Astrocyte of the hippocampus (primary cell): ENCODE results near the gene TRPM3.
A peak's percentile ranks its signal among the peaks of the same experiment; 100 is the strongest.
"Not testable (repeated sequence)": the region's sequence is repeated elsewhere in the genome, so short reads cannot be mapped to it uniquely, and the experiment has no call there.

ENCODE experiments used
- DNase-seq: peaks from one replicate; pipeline ENCODE4 v3.0.0; 2011; ENCODE audit warnings: low read depth, low spot score

TRPM3 gene

DNA sequence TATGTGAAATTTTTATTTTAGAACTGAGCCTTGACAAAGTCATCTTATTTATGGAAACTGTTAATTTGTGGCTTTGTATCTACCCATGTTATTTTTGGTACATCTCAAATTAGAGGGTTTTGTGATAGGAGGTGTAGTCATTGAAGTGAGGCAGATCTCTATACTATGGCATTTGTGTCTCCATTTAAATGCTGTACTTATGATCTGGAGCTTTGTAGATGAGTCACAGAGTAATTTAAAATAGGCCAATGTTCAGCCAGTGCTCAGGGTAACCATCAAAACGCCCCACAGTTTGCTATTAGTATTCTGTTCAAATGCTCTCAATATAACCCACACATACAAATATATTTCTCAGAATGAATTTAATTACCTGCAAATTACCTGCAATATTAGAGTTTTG lies 355.5 kb downstream of the TRPM3 start:
- no peak for DNase-seq

GRCh38 chr9:70761139-70761670 lies 360.2 kb downstream of the TRPM3 start:
- no peak for DNase-seq

GRCh38 chr9:70760228-70760627 lies 361.2 kb downstream of the TRPM3 start:
- no peak for DNase-seq

DNA sequence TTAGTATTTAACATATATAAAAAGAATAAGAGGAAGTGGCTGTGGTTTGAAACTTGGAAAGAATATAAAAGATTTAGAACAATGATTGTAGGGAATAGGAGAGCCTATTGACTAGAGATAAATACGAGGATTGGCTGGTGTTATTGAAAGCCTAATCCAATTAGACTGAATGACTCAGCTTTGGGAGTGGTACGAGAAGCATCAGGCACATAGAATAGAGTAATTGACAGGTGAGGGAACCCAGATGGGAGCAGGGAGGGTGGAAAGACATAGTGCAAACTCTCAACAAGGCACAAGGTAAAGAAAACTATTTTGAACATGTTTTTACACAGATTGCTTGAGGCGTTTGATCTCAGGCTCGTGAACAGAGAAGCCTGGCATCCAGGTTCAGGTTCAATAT lies 368.1 kb downstream of the TRPM3 start:
- DNase-seq = no peak

DNA sequence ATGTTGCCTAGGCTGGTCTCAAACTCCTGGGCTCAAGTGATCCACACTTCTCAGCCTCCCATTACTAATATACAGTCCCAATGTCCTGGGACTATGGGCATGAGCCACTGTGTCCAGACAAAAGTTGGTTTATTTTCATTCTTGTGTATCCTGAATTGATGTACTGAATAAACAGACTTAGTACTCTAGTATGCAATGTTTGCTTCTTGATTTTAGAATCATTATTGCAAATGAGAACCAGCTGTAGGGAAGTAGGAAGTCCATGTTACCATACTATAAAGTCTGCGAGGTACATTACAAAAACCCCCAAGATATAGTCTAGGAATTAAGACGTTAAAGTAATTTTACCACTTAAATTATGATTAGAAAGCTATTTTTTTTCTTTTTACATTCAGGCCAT lies 372.4 kb downstream of the TRPM3 start:
- DNase-seq = no peak

- peak; percentile 51 for DNase-seq
Observed at GRCh38 chr9:70747261-70747718, 374.1 kb downstream of the TRPM3 start.

DNA sequence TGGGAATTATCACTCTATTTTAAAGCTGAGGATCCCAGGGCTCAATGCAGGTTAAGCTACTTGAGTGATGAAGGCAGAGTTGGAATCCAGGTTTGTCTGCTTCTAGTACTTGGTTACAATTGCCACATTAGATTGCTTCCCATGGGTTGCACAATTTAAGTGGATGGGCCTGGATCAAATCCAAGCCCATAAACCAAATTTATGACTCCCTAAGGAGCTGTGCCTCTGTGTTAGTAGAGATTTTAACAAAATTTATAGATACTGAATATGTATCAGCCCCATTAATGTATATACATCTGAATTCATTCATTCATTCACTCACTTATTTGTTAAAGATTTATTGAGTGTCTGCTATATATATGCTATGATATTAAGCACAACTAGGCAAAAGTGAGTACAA lies 374.7 kb downstream of the TRPM3 start:
- no peak for DNase-seq

- no peak for DNase-seq
Observed at GRCh38 chr9:70746316-70746715, 375.1 kb downstream of the TRPM3 start.

DNA sequence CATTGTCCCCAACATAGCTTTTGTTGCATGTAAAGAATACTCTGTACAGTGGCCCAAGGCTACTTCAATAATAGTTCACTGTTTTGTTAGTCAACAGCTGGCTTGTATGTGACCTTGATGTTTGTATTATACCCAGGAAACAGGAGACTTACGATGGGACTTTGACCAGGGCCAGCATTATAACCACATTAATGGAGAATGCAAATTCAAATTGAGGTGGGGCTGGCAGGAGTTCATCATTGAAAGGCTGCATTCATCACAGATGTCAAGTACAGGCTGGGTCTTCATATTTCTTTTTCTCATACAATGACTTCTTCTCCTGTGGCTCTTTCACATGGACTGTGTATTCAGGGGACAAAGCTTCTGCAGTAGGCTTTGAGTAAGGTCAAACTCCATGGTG lies 396.6 kb downstream of the TRPM3 start:
- not testable (repeated sequence) for DNase-seq

- not testable (repeated sequence) for DNase-seq
Observed at GRCh38 chr9:70724025-70724424, 397.4 kb downstream of the TRPM3 start.

DNA sequence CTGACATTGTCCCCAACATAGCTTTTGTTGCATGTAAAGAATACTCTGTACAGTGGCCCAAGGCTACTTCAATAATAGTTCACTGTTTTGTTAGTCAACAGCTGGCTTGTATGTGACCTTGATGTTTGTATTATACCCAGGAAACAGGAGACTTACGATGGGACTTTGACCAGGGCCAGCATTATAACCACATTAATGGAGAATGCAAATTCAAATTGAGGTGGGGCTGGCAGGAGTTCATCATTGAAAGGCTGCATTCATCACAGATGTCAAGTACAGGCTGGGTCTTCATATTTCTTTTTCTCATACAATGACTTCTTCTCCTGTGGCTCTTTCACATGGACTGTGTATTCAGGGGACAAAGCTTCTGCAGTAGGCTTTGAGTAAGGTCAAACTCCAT lies 414.6 kb downstream of the TRPM3 start:
- not testable (repeated sequence) for DNase-seq

DNA sequence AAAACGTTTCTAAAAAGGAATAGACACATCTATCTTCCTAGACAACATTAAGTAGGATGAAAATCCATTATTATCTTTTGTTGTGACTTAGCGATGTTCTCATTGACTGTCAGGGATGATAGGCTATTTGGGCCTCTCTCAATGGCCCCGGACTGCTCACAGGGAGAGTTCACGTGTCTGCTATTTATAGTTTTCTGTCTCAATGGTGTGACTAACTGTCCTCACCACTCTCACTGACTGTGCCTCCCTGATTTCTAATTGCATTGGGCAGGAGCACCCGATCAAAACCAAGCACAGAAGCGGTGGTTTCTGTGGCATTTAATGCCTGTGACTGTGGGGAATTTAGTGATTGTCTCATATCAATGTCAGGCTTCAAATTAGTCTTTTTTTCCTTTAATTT lies 420.3 kb downstream of the TRPM3 start:
- DNase-seq = peak; percentile 7

- DNase-seq = no peak
Observed at GRCh38 chr9:70696694-70697335, 424.6 kb downstream of the TRPM3 start.

DNA sequence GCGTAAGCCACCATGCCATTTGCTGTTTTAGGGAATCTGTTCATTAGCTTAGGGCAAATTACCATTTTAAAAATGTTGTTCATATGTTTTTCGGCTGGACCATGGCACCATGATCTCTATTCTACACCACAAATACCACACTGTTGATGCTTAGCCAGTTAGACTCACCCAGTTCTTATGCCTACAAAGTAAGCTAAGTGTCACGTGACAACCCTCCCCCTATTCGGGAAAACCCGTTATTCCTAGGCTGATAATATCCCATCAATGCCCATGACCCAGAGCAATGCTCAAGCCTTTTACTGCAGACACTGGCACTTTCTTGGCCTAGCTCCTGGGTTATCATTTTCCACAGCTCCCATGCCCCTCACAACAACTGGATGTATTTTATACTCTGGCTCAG lies 426.7 kb downstream of the TRPM3 start:
- DNase-seq = no peak

DNA sequence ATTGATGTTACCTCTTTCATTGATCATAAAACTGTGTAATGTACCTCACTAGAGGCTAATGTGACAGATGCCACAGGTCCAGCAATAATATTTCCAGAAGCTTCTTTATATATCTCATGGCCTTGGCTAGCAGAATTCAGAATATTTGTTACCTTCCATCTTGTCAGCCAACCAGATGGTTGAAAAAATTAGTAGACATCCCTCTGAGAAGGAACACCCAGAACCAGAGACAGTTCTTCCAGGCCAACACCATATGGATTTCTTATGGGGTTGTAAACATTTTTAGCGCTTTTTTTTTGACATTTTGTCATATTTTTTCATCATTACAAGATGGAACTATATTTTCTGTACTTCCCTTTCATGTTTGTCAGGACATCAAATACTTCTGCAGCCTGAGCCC lies 428.2 kb downstream of the TRPM3 start:
- DNase-seq = no peak

DNA sequence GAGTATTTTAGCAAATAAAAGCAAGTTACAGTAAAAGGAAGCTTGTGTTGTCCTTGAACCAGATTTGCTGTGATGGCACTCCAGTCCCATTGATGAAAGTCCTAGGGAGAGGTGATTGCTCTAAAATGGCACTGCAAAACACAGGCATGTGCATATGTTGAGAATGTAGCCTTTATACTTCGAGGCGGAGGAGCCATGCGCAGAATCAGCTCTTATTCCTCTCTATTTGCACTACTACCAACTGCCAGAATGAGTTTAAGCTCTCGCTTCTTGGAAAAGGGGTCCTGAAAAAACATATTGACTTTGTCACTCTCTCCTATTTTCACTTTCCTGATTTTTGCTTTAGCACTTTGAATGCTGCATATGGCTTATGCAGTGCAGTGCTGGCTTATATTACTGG lies 429.0 kb downstream of the TRPM3 start:
- no peak for DNase-seq

GRCh38 chr9:70688704-70689103 lies 432.7 kb downstream of the TRPM3 start:
- DNase-seq = no peak

- DNase-seq = no peak
Observed at GRCh38 chr9:70683841-70684240, 437.6 kb downstream of the TRPM3 start.

DNA sequence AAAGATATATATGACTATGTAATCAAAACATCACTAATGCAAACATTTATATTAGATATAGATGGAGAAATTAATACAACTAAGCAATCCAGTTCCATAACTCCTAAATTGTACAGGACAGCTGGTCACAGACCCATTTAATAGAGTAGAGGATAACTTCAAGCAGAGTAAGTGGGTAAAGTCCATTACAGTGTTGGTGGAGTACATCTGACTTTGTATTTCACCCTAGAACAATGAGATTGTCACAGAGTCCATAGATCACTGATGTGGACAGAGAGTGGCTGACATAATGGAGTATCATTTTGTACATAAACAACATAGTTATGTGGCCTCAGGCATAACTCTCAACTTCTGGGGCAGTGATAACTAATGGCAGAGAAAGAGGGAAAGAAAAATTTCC lies 439.1 kb downstream of the TRPM3 start:
- DNase-seq = no peak

DNA sequence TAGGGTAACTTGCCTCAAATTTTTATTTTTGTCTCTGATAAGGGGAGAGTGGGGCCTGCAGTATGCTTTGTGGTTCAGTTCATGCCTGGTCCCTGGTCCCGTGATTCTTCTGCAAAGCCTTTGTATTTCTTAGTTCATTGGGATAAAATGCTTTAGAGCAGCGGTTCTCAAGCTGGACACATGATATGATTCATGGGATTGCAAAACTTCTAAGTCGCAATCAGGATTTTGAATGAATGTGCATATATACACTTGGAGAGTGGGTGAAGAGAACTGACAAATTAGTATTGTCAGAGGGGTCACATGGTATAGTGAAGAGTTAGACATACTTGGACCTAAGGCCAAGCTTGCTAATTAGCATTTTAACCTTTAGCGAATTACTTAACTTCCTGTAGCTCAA lies 441.6 kb downstream of the TRPM3 start:
- DNase-seq = no peak

DNA sequence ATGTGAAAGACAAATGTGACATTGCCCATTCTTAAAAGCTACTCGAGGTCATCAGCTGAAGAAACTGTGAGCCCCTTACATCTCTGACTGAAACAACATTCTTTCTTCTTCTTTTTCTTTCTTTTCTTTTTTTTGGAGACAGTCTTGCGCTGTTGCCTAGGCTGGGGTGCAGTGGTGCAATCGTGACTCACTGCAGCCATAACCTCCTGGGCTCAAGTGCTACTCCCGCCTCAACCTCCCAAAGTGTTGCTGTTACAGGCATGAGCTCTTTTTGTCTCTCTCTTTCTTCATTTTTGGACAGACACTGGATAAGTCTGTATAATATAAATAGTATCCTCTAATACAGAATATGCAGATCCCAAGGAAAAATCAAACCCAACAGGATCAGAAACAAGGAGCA lies 443.3 kb downstream of the TRPM3 start:
- DNase-seq = no peak

- peak; percentile 16 for DNase-seq
Observed at GRCh38 chr9:70677055-70677735, 444.2 kb downstream of the TRPM3 start.

- no peak for DNase-seq
Observed at GRCh38 chr9:70675868-70676370, 445.5 kb downstream of the TRPM3 start.
